ENCODE results near the gene SETD9.

- no peak for TF ChIP-seq CTCF (IDR thresholded peaks at IDR 0.05; ENCODE audit: low read depth, low read length, missing input control)
- TF ChIP-seq JUND (IDR thresholded peaks at IDR 0.05), result no peak
- TF ChIP-seq YY1 (IDR thresholded peaks at IDR 0.05), result no peak
- no peak for TF ChIP-seq RXRA (IDR thresholded peaks at IDR 0.05)
- no peak for TF ChIP-seq RAD21 (IDR thresholded peaks at IDR 0.05)
- TF ChIP-seq MAX (IDR thresholded peaks at IDR 0.05), result no peak
- TF ChIP-seq TAF1 (conservative IDR thresholded peaks at IDR 0.05), result no peak
- no peak for TF ChIP-seq EGR1 (IDR thresholded peaks at IDR 0.05; ENCODE audit: low read depth in 2 of 2)
- TF ChIP-seq ZBTB33 (IDR thresholded peaks at IDR 0.05), result no peak
- TF ChIP-seq REST (IDR thresholded peaks at IDR 0.05), result no peak
- TF ChIP-seq FOXA1 (IDR thresholded peaks at IDR 0.05), result no peak
- no peak for TF ChIP-seq ATF3 (IDR thresholded peaks at IDR 0.05)
Measured at GRCh38 chr5:56922922-56923321, 13.5 kb downstream of the SETD9 start.

Data from liver (tissue), 3 donors.